Uterus (tissue), 4 donors: ENCODE data around the gene TMEM175. TPM values are rescaled to one million over a fixed set of nuclear protein-coding genes. Genes with fewer than 3 reads are reported as not detected.

ENCODE experiments used
- DNase-seq, 2 donors: peaks; one replicate each; pipeline ENCODE4 v3.0.0-alpha.2; 2019 to 2020
- H3K27ac ChIP-seq, 2 donors: fragments of 200-600 bp; sonication (generic); 1 replicate in 1 of 2; 2 replicates in 1 of 2; pipeline ENCODE4 v1.5.1; 2016 to 2018
- H3K27me3 ChIP-seq, 2 donors: fragments of 200-600 bp; sonication (generic); one replicate each; pipeline ENCODE4 v1.5.1; 2018 to 2019; ENCODE audit warnings: control low read depth in 1 of 2
- H3K36me3 ChIP-seq, 2 donors: fragments of 200-600 bp; sonication (generic); one replicate each; pipeline ENCODE4 v1.5.1; 2019; ENCODE audit warnings: control low read depth in 1 of 2
- H3K4me1 ChIP-seq, 2 donors: fragments of 200-600 bp; sonication (generic); one replicate each; pipeline ENCODE4 v1.5.1; 2018 to 2019; ENCODE audit warnings: control low read depth in 1 of 2
- H3K4me3 ChIP-seq, 2 donors: fragments of 200-600 bp; sonication (generic); 1 replicate in 1 of 2; 2 replicates in 1 of 2; pipeline ENCODE4 v1.5.1; 2018 to 2019; ENCODE audit warnings: mild to moderate bottlenecking in 1 of 2
- H3K9me3 ChIP-seq, 2 donors: fragments of 200-600 bp; sonication (generic); one replicate each; pipeline ENCODE4 v1.5.1; 2019; ENCODE audit warnings: control low read depth in 1 of 2
- POLR2A ChIP-seq, 2 donors: fragments of 450-650 bp; IDR thresholded peaks; one replicate each; pipeline ENCODE4 v1.6.1; 2016; ENCODE audit warnings: antibody characterized with exemption in 2 of 2, mild to moderate bottlenecking in 1 of 2, moderate library complexity in 1 of 2
- intact Hi-C: fragments of 100-400 bp; cut with DNase I; formaldehyde crosslinking; loops from one replicate; pipeline ENCODE4 v1.15.1; 2023; ENCODE audit warnings: low total_unique reads
- total RNA-seq, 4 donors: library from RNA; depleted of rRNA in 3 of 4; stranded (reverse); fragments of >200 nt in 3 of 4; gene quantifications; one replicate each; pipeline versions ENCODE4 v1.1.0 to v1.2.4, GENCODE V29; 2014 to 2023
- TF ChIP-seq, protein P1 (sequence below), 4 experiments: fragments of 200-600 bp in 2 of 4; fragments of 450-650 bp in 2 of 4; sonication (generic) in 2 of 4; IDR thresholded peaks; one replicate each; pipeline ENCODE4 v1.5.1; 2016 to 2019; ENCODE audit warnings: antibody characterized with exemption in 4 of 4, mild to moderate bottlenecking in 2 of 4, moderate library complexity in 1 of 4
- donor health status: DM: yes; HTN: yes; CAD: no.

TMEM175 gene
- total RNA-seq, 4 donors from 2014 or later = 9.9 to 39.7 (median 26.3) TPM

DNA sequence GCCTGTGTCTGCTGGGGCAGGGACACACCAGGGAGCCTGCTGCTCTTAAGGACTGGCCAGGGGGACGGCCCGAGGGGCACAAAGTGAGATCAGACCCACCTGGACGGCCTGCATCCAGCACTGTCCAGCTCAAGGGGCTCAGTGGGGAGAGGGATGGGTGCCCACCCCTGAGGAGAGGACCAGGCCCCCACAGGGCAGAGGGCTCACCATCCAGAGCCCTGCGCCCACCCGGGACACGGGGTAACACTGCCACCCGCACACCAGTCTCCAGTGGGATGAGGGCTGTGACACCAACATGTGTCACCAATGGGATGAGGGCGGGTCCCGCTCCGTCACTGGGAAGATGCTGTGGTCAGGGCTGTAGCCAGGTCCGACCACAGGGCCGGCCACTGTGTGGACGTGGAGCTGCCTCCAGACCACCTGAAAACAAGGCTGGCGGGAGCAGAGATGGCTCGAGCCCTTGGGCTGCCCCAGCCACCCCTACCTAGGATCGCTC lies 27.9 kb downstream of the TMEM175 start:
- Histone ChIP-seq H3K27ac (no peak overlapping the region), H3K27me3 (no peaks in the 10 kb centered on the region), H3K9me3 (no peaks in the 10 kb centered on the region), H3K4me3 (no peak overlapping the region), H3K4me1 (no peaks in the 10 kb centered on the region), H3K36me3 (no peaks in the 10 kb centered on the region)
- TF ChIP-seq POLR2A (IDR thresholded peaks at IDR 0.05) = no peak
- TF ChIP-seq, protein P1, sequence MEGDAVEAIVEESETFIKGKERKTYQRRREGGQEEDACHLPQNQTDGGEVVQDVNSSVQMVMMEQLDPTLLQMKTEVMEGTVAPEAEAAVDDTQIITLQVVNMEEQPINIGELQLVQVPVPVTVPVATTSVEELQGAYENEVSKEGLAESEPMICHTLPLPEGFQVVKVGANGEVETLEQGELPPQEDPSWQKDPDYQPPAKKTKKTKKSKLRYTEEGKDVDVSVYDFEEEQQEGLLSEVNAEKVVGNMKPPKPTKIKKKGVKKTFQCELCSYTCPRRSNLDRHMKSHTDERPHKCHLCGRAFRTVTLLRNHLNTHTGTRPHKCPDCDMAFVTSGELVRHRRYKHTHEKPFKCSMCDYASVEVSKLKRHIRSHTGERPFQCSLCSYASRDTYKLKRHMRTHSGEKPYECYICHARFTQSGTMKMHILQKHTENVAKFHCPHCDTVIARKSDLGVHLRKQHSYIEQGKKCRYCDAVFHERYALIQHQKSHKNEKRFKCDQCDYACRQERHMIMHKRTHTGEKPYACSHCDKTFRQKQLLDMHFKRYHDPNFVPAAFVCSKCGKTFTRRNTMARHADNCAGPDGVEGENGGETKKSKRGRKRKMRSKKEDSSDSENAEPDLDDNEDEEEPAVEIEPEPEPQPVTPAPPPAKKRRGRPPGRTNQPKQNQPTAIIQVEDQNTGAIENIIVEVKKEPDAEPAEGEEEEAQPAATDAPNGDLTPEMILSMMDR (IDR thresholded peaks at IDR 0.05) = no peak
- intact Hi-C loops = no loop called here
- DNase-seq = peak in 1 of 2 donors; percentile 17

DNA sequence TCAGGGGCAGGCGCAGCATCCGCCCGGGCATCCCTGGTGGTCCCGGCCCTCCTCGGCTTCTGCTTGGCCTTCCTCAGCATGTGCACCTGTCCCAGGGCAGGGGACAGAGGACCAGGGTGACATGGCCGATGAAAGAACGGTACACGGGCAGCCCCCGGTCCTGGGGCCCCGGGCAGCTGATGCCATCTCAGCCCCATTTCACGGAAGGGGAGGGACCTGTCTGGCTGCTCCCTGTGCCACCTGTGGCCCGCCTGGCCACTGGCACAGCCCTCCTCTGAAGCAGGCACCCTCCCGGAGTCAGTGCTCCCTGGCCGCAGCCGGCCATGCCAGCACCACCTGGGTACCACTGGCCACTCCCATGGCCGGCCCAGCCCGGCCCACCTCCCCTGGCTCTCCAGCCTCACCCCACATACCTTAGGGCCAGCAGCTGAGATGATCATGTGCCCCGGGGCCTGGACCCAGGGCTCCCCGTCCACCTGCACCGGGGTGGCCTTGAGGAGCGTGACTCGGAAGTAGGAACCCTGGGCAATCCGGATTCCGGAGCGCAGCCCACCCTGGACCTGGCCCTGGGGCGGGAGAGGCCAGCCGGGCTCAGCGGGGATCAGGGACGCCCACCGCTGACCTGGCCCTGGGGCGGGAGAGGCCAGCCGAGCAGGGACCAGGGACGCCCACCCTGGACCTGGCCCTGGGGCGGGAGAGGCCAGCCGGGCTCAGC lies 28.5 kb downstream of the TMEM175 start:
- Histone ChIP-seq H3K27ac (no peak overlapping the region), H3K27me3 (no peaks in the 10 kb centered on the region), H3K4me1 (no peaks in the 10 kb centered on the region), H3K9me3 (no peaks in the 10 kb centered on the region), H3K4me3 (no peak overlapping the region), H3K36me3 (no peaks in the 10 kb centered on the region)
- DNase-seq = no peak
- TF ChIP-seq POLR2A (IDR thresholded peaks at IDR 0.05) = no peak
- TF ChIP-seq, protein P1 (IDR thresholded peaks at IDR 0.05) = no peak
- intact Hi-C loops = no loop called here

DNA sequence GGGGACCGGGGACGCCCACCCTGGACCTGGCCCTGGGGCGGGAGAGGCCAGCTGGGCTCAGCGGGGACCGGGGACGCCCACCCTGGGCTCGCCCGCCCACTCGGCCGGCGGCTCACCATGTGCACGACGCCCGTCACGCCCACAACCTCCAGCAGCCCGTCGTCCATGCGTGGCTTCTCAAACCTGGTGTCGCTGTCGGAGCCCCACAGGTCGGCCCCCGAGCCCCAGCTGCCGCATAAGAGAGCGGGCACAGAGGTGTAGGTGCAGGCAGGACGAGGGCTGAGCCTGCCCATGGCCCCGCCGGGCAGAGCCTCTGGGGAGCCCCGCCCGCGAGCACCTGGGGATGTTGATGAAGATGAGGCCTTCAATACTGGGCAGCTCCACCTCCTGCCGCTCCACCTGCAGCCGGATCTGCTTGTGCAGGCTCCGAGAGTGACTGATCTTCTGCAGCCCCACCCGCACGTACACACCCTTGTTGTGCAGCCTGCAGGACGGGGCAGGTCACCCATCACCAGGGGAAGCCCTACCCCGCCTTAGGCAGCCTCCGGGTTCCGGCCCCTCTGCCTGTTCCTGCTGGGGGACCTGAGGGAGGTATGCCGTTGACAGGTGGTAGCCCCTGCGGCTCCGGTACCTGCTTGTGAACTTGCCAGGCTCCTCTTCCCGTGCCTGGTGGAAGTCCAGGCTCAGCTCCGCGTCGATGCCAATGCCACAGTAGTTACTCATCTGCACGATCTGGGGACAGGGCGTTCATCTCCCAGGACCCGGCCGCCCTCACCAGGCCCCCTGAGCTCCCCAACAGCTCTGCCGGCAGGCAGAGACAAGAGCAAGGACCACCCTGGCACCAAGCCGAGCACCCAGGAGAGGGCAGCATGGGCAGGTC lies 29.3 kb downstream of the TMEM175 start:
- intact Hi-C loops = no loop called here
- Histone ChIP-seq H3K4me1 (no peaks in the 10 kb centered on the region), H3K36me3 (no peaks in the 10 kb centered on the region), H3K9me3 (no peaks in the 10 kb centered on the region), H3K4me3 (no peak overlapping the region), H3K27ac (no peak overlapping the region), H3K27me3 (no peaks in the 10 kb centered on the region)
- peak in 1 of 2 donors; percentile 15 for DNase-seq
- TF ChIP-seq, protein P1 (IDR thresholded peaks at IDR 0.05) = no peak
- no peak for TF ChIP-seq POLR2A (IDR thresholded peaks at IDR 0.05)

DNA sequence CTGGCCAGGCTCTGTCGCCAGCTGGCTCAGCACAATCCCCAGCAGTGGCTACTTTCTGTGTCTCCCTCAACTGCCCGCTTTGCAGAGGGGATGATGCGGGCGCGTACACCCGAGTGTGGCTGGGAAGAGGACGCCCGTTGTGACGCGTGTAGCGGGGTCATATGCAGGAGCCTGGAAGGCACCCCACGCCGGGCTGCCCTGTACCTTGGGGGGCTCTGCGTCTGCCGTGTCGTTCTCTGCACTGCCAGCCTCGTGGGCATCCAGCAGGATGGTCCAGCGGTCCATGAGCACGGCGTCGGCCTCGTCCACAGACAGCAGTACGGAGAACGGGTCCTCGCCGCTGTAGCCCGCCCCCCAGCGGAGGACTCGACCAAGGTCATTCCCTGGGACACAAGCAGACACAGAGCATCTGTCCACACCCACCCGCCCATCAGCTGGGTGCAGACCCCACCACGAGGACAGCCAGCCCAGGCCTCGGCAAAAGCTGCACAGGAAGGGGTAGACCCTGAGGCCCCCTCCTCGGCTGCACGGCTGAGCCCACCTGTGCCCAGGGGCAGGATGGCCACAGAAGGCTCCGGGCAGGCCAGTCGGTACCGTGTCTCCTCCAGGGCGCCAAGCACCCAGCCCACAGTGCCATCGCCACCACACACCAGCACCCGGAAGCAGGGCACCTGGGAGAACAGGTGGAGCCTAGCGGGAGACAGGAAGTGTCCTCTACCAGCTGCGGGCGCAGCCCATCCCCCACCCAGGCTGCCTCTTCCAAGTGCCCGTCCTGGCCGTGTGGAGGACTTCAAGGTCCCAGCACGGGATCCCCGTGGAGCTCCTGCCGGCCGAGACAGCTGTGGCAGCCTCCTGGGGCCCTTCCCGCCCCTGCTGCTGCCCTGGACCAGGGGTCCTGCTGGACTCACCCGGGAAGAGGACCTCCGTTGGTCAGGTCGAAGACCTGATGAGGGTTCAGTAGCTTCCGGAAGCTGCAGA lies 30.3 kb downstream of the TMEM175 start:
- intact Hi-C loops = no loop called here
- H3K36me3 ChIP-seq = no peaks in the 10 kb centered on the region
- no peaks in the 10 kb centered on the region for H3K27me3 ChIP-seq
- peak in 1 of 2 donors; percentile 15 for DNase-seq
- no peak overlapping the region for H3K27ac ChIP-seq
- TF ChIP-seq, protein P1 (IDR thresholded peaks at IDR 0.05) = no peak
- no peak for TF ChIP-seq POLR2A (IDR thresholded peaks at IDR 0.05)
- no peak overlapping the region for H3K4me3 ChIP-seq
- no peaks in the 10 kb centered on the region for H3K9me3 ChIP-seq
- no peaks in the 10 kb centered on the region for H3K4me1 ChIP-seq
